ENCODE data around the gene RNGTT. TPM values are rescaled to one million over a fixed set of nuclear protein-coding genes. Genes with fewer than 3 reads are reported as not detected.

Gene RNGTT
- total RNA-seq, 1 donor from 2014 or later: 18.2 TPM

DNA sequence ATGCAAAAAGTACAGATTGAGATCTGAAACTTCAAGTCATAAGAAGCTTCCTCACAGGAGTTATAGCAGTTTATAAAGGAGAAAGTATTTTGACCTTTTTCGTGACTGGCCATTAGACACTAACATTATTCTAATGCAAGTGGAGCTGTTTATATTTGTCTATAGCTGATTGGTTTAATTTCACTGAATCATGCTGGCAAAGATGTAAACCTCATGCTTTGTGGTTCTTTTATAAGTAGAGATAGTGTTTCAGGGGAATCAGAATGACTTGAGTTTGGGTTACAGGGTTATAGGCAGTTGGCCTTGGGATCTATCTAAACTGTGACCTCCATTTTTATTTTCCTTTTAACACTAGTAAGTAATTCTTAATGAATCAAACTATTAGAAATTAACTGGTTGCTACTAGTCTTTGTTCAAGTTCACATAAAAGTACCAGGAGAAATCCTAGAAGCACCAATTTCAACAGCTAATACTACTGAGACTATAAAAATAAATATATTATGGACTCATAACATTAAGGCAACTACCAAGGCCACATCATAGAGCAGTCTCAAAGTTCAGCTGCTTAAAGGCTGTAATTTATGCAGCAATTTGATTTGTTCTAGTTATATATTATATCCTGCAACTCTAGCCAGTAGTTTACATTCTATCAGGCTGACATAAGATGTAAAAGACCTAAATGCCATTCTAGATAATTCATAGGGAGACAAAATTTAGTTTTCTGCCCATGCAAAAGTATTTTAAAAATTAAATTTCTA is 94.0 kb downstream of the RNGTT start:
- no peaks in the 10 kb centered on the region for H3K36me3 ChIP-seq
- intact Hi-C loops (cut with DNase I): loop anchor here (5.0 kb wide), 1 partner anchor 942 kb away; no protein-coding TSS in a partner anchor
- DNase-seq (ENCODE audit: extremely low spot score in 2 of 2): no peak
- TF ChIP-seq, protein P1, sequence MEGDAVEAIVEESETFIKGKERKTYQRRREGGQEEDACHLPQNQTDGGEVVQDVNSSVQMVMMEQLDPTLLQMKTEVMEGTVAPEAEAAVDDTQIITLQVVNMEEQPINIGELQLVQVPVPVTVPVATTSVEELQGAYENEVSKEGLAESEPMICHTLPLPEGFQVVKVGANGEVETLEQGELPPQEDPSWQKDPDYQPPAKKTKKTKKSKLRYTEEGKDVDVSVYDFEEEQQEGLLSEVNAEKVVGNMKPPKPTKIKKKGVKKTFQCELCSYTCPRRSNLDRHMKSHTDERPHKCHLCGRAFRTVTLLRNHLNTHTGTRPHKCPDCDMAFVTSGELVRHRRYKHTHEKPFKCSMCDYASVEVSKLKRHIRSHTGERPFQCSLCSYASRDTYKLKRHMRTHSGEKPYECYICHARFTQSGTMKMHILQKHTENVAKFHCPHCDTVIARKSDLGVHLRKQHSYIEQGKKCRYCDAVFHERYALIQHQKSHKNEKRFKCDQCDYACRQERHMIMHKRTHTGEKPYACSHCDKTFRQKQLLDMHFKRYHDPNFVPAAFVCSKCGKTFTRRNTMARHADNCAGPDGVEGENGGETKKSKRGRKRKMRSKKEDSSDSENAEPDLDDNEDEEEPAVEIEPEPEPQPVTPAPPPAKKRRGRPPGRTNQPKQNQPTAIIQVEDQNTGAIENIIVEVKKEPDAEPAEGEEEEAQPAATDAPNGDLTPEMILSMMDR (IDR thresholded peaks at IDR 0.05): no peak
- no peak for TF ChIP-seq POLR2AphosphoS5 (IDR thresholded peaks at IDR 0.05; ENCODE audit: insufficient read depth in 1 of 2, low read depth in 1 of 2)
- no peak for TF ChIP-seq POLR2A (IDR thresholded peaks at IDR 0.05)
- no peaks in the 10 kb centered on the region for H3K4me1 ChIP-seq
- H3K4me3 ChIP-seq: no peak overlapping the region
- no peak overlapping the region for H3K27ac ChIP-seq
- no peaks in the 10 kb centered on the region for H3K27me3 ChIP-seq
- H3K9me3 ChIP-seq: no peaks in the 10 kb centered on the region

- no peak overlapping the region for H3K27ac ChIP-seq
- intact Hi-C loops (cut with DNase I): no loop called here
- H3K27me3 ChIP-seq: no peaks in the 10 kb centered on the region
- no peaks in the 10 kb centered on the region for H3K9me3 ChIP-seq
- DNase-seq (ENCODE audit: extremely low spot score in 2 of 2): no peak
- no peaks in the 10 kb centered on the region for H3K36me3 ChIP-seq
- H3K4me1 ChIP-seq: no peaks in the 10 kb centered on the region
- TF ChIP-seq POLR2A (IDR thresholded peaks at IDR 0.05): no peak
- H3K4me3 ChIP-seq: no peak overlapping the region
Measured at GRCh38 chr6:88867841-88868731, 95.3 kb downstream of the RNGTT start.

GRCh38 chr6:88866856-88867255 is 96.6 kb downstream of the RNGTT start:
- H3K4me3 ChIP-seq: no peak overlapping the region
- intact Hi-C loops (cut with DNase I): no loop called here
- H3K4me1 ChIP-seq: no peaks in the 10 kb centered on the region
- DNase-seq (ENCODE audit: extremely low spot score in 2 of 2): no peak
- H3K27me3 ChIP-seq: no peaks in the 10 kb centered on the region
- H3K27ac ChIP-seq: no peak overlapping the region
- TF ChIP-seq, protein P1 (IDR thresholded peaks at IDR 0.05): no peak
- TF ChIP-seq POLR2AphosphoS5 (IDR thresholded peaks at IDR 0.05; ENCODE audit: insufficient read depth in 1 of 2, low read depth in 1 of 2): no peak
- TF ChIP-seq POLR2A (IDR thresholded peaks at IDR 0.05): no peak
- H3K9me3 ChIP-seq: no peaks in the 10 kb centered on the region
- H3K36me3 ChIP-seq: no peaks in the 10 kb centered on the region

- no peaks in the 10 kb centered on the region for H3K9me3 ChIP-seq
- H3K4me1 ChIP-seq: no peaks in the 10 kb centered on the region
- no peak for DNase-seq (ENCODE audit: extremely low spot score in 2 of 2)
- H3K4me3 ChIP-seq: no peak overlapping the region
- H3K36me3 ChIP-seq: no peaks in the 10 kb centered on the region
- no peaks in the 10 kb centered on the region for H3K27me3 ChIP-seq
- no peak overlapping the region for H3K27ac ChIP-seq
- TF ChIP-seq, protein P1 (IDR thresholded peaks at IDR 0.05): no peak
- TF ChIP-seq POLR2A (IDR thresholded peaks at IDR 0.05): no peak
- TF ChIP-seq POLR2AphosphoS5 (IDR thresholded peaks at IDR 0.05; ENCODE audit: insufficient read depth in 1 of 2, low read depth in 1 of 2): no peak
- intact Hi-C loops (cut with DNase I): no loop called here
Measured at GRCh38 chr6:88865275-88865674, 98.1 kb downstream of the RNGTT start.

DNA sequence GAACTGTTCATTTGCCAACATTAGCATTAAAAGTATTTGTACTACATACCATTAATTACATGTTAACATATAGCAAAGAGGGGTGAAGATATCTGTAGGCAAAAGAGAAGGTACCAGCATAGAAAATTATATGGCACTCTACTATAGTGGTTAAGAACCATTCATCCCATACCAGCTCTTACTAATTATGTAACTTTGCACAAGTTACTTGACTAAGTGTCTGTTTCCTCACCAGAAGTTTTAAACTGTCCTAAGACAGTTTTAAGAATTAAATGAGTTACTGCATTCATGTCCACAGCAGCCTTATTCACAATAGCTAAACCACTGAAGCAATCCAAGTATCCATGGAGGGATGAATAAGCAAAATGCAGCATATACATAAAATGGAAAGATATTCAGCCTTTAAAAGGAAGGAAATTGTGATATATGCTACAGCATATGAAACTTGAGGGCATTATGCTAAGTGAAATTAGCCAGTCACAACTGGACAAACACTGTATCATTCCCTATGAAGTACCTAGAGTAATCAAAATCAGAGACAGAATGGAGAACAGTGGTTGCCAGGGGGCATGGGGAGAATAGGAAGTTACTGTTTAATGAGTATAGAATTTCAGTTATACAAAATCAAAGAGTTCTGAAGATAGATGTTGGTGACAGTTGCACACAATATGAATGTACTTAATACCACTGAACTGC is 98.9 kb downstream of the RNGTT start:
- Histone ChIP-seq H3K4me3 (no peak overlapping the region), H3K9me3 (no peaks in the 10 kb centered on the region), H3K27ac (no peak overlapping the region), H3K36me3 (no peaks in the 10 kb centered on the region), H3K4me1 (no peaks in the 10 kb centered on the region), H3K27me3 (no peaks in the 10 kb centered on the region)
- no peak for DNase-seq (ENCODE audit: extremely low spot score in 2 of 2)
- TF ChIP-seq POLR2AphosphoS5 (IDR thresholded peaks at IDR 0.05; ENCODE audit: insufficient read depth in 1 of 2, low read depth in 1 of 2) (no peak), POLR2A (IDR thresholded peaks at IDR 0.05) (no peak)
- TF ChIP-seq, protein P1 (IDR thresholded peaks at IDR 0.05): no peak
- intact Hi-C loops (cut with DNase I): no loop called here

Measured in vagina (tissue), 2 donors.